HEK293 (cell line): Measurements from ENCODE around the gene SPPL2C.

Source experiments
- CTCF ChIA-PET: fragments of 350-600 bp; formaldehyde crosslinking; extraction: SDS; loops from one replicate; lab custom pipeline; 2021; ENCODE audit warnings: antibody characterized with exemption; lab: Yijun Ruan, JAX
- POLR2A ChIA-PET: fragments of 300-600 bp; formaldehyde crosslinking; extraction: SDS; loops from one replicate; lab custom pipeline; 2020; ENCODE audit warnings: antibody characterized with exemption, inconsistent platforms; lab: Yijun Ruan, JAX
- H3K27ac ChIP-seq: fragments of 200-500 bp; sonication (Bioruptor generic); 2 replicates; pipeline ENCODE4 v1.5.1; 2014; ENCODE audit warnings: low read depth, low read length, control low read depth, inconsistent platforms; ENCODE audit errors: extremely low read depth
- H3K36me3 ChIP-seq, 2 experiments: fragments of 200-500 bp in 1 of 2; sonication (Bioruptor generic) in 1 of 2; 1 replicate in 1 of 2; 2 replicates in 1 of 2; pipeline ENCODE4 v1.5.1; 2014 to 2017; ENCODE audit warnings: inconsistent platforms in 2 of 2, low read length in 2 of 2; ENCODE audit not compliant: control insufficient read depth in 2 of 2, insufficient read depth in 1 of 2
- H3K4me1 ChIP-seq: fragments of 200-500 bp; sonication (Bioruptor generic); 2 replicates; pipeline ENCODE4 v1.5.1; 2014; ENCODE audit warnings: mild to moderate bottlenecking, low read length, inconsistent platforms; ENCODE audit not compliant: control insufficient read depth, insufficient read depth
- H3K4me3 ChIP-seq: 2 replicates; pipeline ENCODE4 v1.5.1; 2011; ENCODE audit warnings: low read depth, mild to moderate bottlenecking, control low read depth, low read length, moderate library complexity
- H3K9me3 ChIP-seq: fragments of 200-500 bp; sonication (Bioruptor generic); 2 replicates; pipeline ENCODE4 v1.5.1; 2014; ENCODE audit warnings: low read depth, low read length, inconsistent platforms; ENCODE audit not compliant: control insufficient read depth, insufficient read depth
- EGR2 ChIP-seq: fragments of 450-650 bp; formaldehyde crosslinking; IDR thresholded peaks from 2 replicates; pipeline ENCODE4 v1.5.1; 2016; ENCODE audit warnings: low read depth, missing biosample characterization, missing genetic modification characterization
- GLIS1 ChIP-seq: fragments of 450-650 bp; formaldehyde crosslinking; IDR thresholded peaks from 2 replicates; pipeline ENCODE4 v1.5.1; 2016; ENCODE audit warnings: missing biosample characterization, missing genetic modification characterization
- PRDM2 ChIP-seq: fragments of 450-650 bp; formaldehyde crosslinking; IDR thresholded peaks from 2 replicates; pipeline ENCODE4 v1.5.1; 2016; ENCODE audit warnings: missing biosample characterization, missing genetic modification characterization, borderline replicate concordance
- REPIN1 ChIP-seq: fragments of 450-650 bp; formaldehyde crosslinking; IDR thresholded peaks from 2 replicates; pipeline ENCODE4 v1.5.1; 2017; ENCODE audit warnings: missing biosample characterization, missing genetic modification characterization, low read depth
- YY1 ChIP-seq: fragments of 450-650 bp; formaldehyde crosslinking; IDR thresholded peaks from 2 replicates; pipeline ENCODE4 v1.5.1; 2018; ENCODE audit warnings: missing biosample characterization, missing genetic modification characterization
- ZFHX2 ChIP-seq: fragments of 450-650 bp; formaldehyde crosslinking; conservative IDR thresholded peaks from 2 replicates; pipeline ENCODE4 v1.5.1; 2016; ENCODE audit warnings: missing biosample characterization, missing genetic modification characterization
- ZFP3 ChIP-seq: fragments of 450-650 bp; formaldehyde crosslinking; IDR thresholded peaks from 2 replicates; pipeline ENCODE4 v1.5.1; 2016; ENCODE audit warnings: low read depth, missing biosample characterization, missing genetic modification characterization
- ZNF169 ChIP-seq: fragments of 450-650 bp; formaldehyde crosslinking; IDR thresholded peaks from 2 replicates; pipeline ENCODE4 v1.5.1; 2016; ENCODE audit warnings: missing biosample characterization, missing genetic modification characterization
- ZNF23 ChIP-seq: fragments of 450-650 bp; formaldehyde crosslinking; IDR thresholded peaks from 2 replicates; pipeline ENCODE4 v1.5.1; 2016; ENCODE audit warnings: missing biosample characterization, missing genetic modification characterization, borderline replicate concordance
- ZNF274 ChIP-seq, 2 experiments: fragments of 200-500 bp in 1 of 2; fragments of 450-650 bp in 1 of 2; sonication (Bioruptor generic) in 1 of 2; formaldehyde crosslinking in 1 of 2; IDR thresholded peaks; 2 replicates each; pipeline versions ENCODE4 v1.5.1 to v1.6.1; 2014 to 2016; ENCODE audit warnings: borderline replicate concordance in 1 of 2, inconsistent platforms in 1 of 2, low read length in 1 of 2, missing biosample characterization in 1 of 2, missing genetic modification characterization in 1 of 2
- ZNF394 ChIP-seq: fragments of 450-650 bp; formaldehyde crosslinking; IDR thresholded peaks from 2 replicates; pipeline ENCODE4 v1.5.1; 2016; ENCODE audit warnings: missing biosample characterization, missing genetic modification characterization, mild to moderate bottlenecking, moderate library complexity, borderline replicate concordance
- ZNF423 ChIP-seq: fragments of 450-650 bp; formaldehyde crosslinking; IDR thresholded peaks from 2 replicates; pipeline ENCODE4 v1.5.1; 2016; ENCODE audit warnings: missing biosample characterization, missing genetic modification characterization
- ZNF514 ChIP-seq: fragments of 450-650 bp; formaldehyde crosslinking; IDR thresholded peaks from 2 replicates; pipeline ENCODE4 v1.5.1; 2016; ENCODE audit warnings: missing biosample characterization, missing genetic modification characterization
- ZNF521 ChIP-seq: fragments of 450-650 bp; formaldehyde crosslinking; IDR thresholded peaks from 2 replicates; pipeline ENCODE4 v1.5.1; 2017; ENCODE audit warnings: missing biosample characterization, mild to moderate bottlenecking, missing genetic modification characterization
- ZNF621 ChIP-seq: fragments of 450-650 bp; formaldehyde crosslinking; IDR thresholded peaks from 2 replicates; pipeline ENCODE4 v1.5.1; 2017; ENCODE audit warnings: missing biosample characterization, missing genetic modification characterization
- ZNF645 ChIP-seq: fragments of 450-650 bp; formaldehyde crosslinking; IDR thresholded peaks from 2 replicates; pipeline ENCODE4; 2016; ENCODE audit warnings: missing biosample characterization, missing genetic modification characterization
- ZNF660 ChIP-seq: fragments of 450-650 bp; IDR thresholded peaks from 2 replicates; pipeline ENCODE4 v1.5.1; 2018; ENCODE audit warnings: missing biosample characterization, mild to moderate bottlenecking, missing genetic modification characterization
- ZNF707 ChIP-seq: fragments of 450-650 bp; formaldehyde crosslinking; IDR thresholded peaks from 2 replicates; pipeline ENCODE4 v1.5.1; 2016; ENCODE audit warnings: missing biosample characterization, missing genetic modification characterization
- ZSCAN18 ChIP-seq: fragments of 450-650 bp; formaldehyde crosslinking; IDR thresholded peaks from 2 replicates; pipeline ENCODE4 v1.5.1; 2016; ENCODE audit warnings: missing biosample characterization, missing genetic modification characterization
- TF ChIP-seq, protein P1 (sequence below): sonication (generic); formaldehyde crosslinking; IDR thresholded peaks from 2 replicates; pipeline ENCODE4 v1.8.1; 2022; ENCODE audit warnings: mild to moderate bottlenecking, moderate library complexity, missing genetic modification reagents
- TF ChIP-seq, protein P2 (sequence below): fragments of 450-650 bp; IDR thresholded peaks from 2 replicates; pipeline ENCODE4 v1.5.1; 2018; ENCODE audit warnings: missing biosample characterization, missing genetic modification characterization

SPPL2C gene

GRCh38 chr17:45852535-45853297 is 8.0 kb downstream of the SPPL2C start (continued):
- TF ChIP-seq ZNF423 (tag by site-specific recombination): no peak
- TF ChIP-seq ZFHX2: peak; percentile 90
- no peak for TF ChIP-seq ZNF621 (tag by site-specific recombination)
- TF ChIP-seq, protein P1, sequence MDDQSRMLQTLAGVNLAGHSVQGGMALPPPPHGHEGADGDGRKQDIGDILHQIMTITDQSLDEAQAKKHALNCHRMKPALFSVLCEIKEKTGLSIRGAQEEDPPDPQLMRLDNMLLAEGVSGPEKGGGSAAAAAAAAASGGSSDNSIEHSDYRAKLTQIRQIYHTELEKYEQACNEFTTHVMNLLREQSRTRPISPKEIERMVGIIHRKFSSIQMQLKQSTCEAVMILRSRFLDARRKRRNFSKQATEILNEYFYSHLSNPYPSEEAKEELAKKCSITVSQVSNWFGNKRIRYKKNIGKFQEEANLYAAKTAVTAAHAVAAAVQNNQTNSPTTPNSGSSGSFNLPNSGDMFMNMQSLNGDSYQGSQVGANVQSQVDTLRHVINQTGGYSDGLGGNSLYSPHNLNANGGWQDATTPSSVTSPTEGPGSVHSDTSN (CRISPR knock-in tag): no peak
- no peak for TF ChIP-seq PRDM2 (tag by site-specific recombination)
- TF ChIP-seq GLIS1 (tag by site-specific recombination): 0 out of 2 replicates have a peak, but pooled peaks have one; percentile 11
- TF ChIP-seq ZNF645: no peak
- no peak for TF ChIP-seq ZNF23
- TF ChIP-seq ZNF707 (tag by site-specific recombination): no peak
- peak; percentile 66 for TF ChIP-seq EGR2

DNA sequence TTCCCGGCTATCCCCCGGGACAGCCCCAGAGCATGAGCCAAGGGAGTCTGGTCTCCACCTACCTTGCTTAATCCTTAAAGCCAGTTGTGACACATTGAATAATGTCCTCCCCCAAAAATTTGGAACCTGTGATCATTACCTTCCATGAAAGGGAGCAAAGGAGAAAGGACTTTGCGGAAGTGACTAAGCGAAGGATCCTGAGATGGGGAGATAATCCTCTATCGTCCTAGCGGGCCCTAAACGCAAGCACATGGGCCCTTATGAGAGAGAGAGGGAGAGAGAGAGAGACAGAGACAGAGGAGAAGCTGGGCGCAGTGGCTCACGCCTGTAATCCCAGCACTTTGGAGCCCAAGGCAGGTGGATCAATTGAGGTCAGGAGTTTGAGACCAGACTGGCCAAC is 9.5 kb downstream of the SPPL2C start:
- no peaks in the 10 kb centered on the region for H3K9me3 ChIP-seq
- H3K4me1 ChIP-seq: no peaks in the 10 kb centered on the region
- H3K27ac ChIP-seq: no peak overlapping the region
- H3K4me3 ChIP-seq: no peak overlapping the region
- no peaks in the 10 kb centered on the region for H3K36me3 ChIP-seq
- TF ChIP-seq ZNF394 (tag by site-specific recombination) (no peak), ZNF660 (no peak), ZNF521 (no peak), REPIN1 (tag by site-specific recombination) (no peak), ZNF169 (tag by site-specific recombination) (no peak), ZNF274 (IDR thresholded peaks at IDR 0.05; ENCODE audit: low read length) (no peak), ZNF274 (tag by site-specific recombination; IDR thresholded peaks at IDR 0.05; ENCODE audit: borderline replicate concordance) (no peak), ZSCAN18 (tag by site-specific recombination) (no peak), ZFP3 (no peak), YY1 (tag by site-specific recombination) (no peak), ZNF514 (tag by site-specific recombination) (no peak)
- TF ChIP-seq, protein P2, sequence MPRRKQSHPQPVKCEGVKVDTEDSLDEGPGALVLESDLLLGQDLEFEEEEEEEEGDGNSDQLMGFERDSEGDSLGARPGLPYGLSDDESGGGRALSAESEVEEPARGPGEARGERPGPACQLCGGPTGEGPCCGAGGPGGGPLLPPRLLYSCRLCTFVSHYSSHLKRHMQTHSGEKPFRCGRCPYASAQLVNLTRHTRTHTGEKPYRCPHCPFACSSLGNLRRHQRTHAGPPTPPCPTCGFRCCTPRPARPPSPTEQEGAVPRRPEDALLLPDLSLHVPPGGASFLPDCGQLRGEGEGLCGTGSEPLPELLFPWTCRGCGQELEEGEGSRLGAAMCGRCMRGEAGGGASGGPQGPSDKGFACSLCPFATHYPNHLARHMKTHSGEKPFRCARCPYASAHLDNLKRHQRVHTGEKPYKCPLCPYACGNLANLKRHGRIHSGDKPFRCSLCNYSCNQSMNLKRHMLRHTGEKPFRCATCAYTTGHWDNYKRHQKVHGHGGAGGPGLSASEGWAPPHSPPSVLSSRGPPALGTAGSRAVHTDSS: no peak
- TF ChIP-seq, all 188 proteins: peak for 0
- CTCF ChIA-PET: interaction anchor here (0.6 to 2.0 kb wide), 4 partner anchors 9 to 187 kb away, joined by 3 to 8 read pairs (median 4); no protein-coding TSS in a partner anchor
- POLR2A ChIA-PET: no interaction called here
